Pancreas (tissue), 10 donors: ENCODE measurements around the gene ADARB1. TPM values are rescaled to one million over a fixed set of nuclear protein-coding genes. Genes with fewer than 3 reads are reported as not detected.

Experiments used
- ATAC-seq, 4 donors: fragments of 200-7000 bp; cut with Tn5 transposase; one replicate each; pipeline versions ENCODE4 v1.8.0 to v1.9.1; 2020; ENCODE audit warnings: mild to moderate bottlenecking in 4 of 4, moderate library complexity in 4 of 4
- DNase-seq, 6 donors: peaks; one replicate each; pipeline ENCODE4 v3.0.0-alpha.2; 2020
- FAIRE-seq: peaks from 2 replicates; lab custom pipeline; 2012; peaks lifted over from hg19 to GRCh38; lab: Jason Lieb, UNC
- H3K27ac ChIP-seq, 4 donors: fragments of 200-600 bp; sonication (generic); 1 replicate in 3 of 4; 2 replicates in 1 of 4; pipeline versions ENCODE4 v1.5.0 to v1.8.0; 2020
- H3K27me3 ChIP-seq, 4 donors: fragments of 200-600 bp; one replicate each; pipeline ENCODE4 v1.8.0; 2021
- H3K36me3 ChIP-seq, 3 donors: fragments of 200-600 bp; sonication (generic) in 1 of 3; one replicate each; pipeline versions ENCODE4 v1.5.0 to v1.8.0; 2020 to 2021
- H3K4me1 ChIP-seq, 3 donors: fragments of 200-600 bp; one replicate each; pipeline ENCODE4 v1.8.0; 2021
- H3K4me3 ChIP-seq, 4 donors: fragments of 200-600 bp; sonication (generic) in 2 of 4; one replicate each; pipeline versions ENCODE4 v1.5.0 to v1.8.0; 2020 to 2021
- H3K9me3 ChIP-seq, 4 donors: fragments of 200-600 bp; one replicate each; pipeline ENCODE4 v1.8.0; 2021
- CTCF ChIP-seq, 4 donors: fragments of 200-600 bp; sonication (generic) in 3 of 4; IDR thresholded peaks; one replicate each; pipeline versions ENCODE4 v1.5.0 to v1.8.0; 2021; ENCODE audit warnings: antibody characterized with exemption in 4 of 4
- WGBS, 2 donors: extraction: QIAGEN DNeasy Blood & Tissue Kit; methylation state at CpG; one replicate each; pipeline ENCODE4 v1.1.7; 2013; 5-methylcytosine and 5-hydroxymethylcytosine counted together
- intact Hi-C, 3 donors: fragments of 100-400 bp; cut with DNase I; formaldehyde crosslinking; loops; one replicate each; pipeline versions ENCODE4 v1.11.1 to v1.14.2; 2022
- polyA plus RNA-seq, 2 donors: library from polyadenylated mRNA; stranded (reverse); fragments of 200-250 nt; gene quantifications; one replicate each; pipeline ENCODE4 v1.2.3, GENCODE V29; 2013
- total RNA-seq, 6 donors: library from RNA; stranded (reverse); fragmentation: NEBNext Ultra II Directional in 4 of 6; extraction: Animal tissue kit (Norgen Biotek cat#: 25700) in 4 of 6; gene quantifications; one replicate each; pipeline versions ENCODE4 v1.2.1 to v1.2.4, GENCODE V29; 2021 to 2023
- donor health status: healthy with polysubstance abuse.
- donor health status: DM: no; HTN: no; CAD: no; lungs with moderate emphysema.
- donor health status: DM: no; HTN: no; CAD: no.
- donor health status: control.
- donor health status: control.
- donor health status: Bipolar disorder and iron deficiency.
- donor health status: DM: yes; HTN: yes; CAD: no.
- donor health status: DM: no; HTN: no; CAD: no.
- donor health status: DM: no; HTN: no; CAD: no.
- donor health status: DM: yes; HTN: yes; CAD: no.

ADARB1 gene
- total and polyA plus RNA-seq, 8 donors = 5.4 to 10.1 (median 6.3) TPM

- no peaks in the 10 kb centered on the region for H3K4me1 ChIP-seq
- H3K27ac ChIP-seq = no peak overlapping the region
Measured at GRCh38 chr21:45082736-45083135, 8.4 kb downstream of the ADARB1 start.

GRCh38 chr21:45084121-45084520 is 9.7 kb downstream of the ADARB1 start:
- intact Hi-C loops = no loop called here
- FAIRE-seq = no peak
- no peak overlapping the region for H3K27ac ChIP-seq
- H3K36me3 ChIP-seq = no peaks in the 10 kb centered on the region
- H3K27me3 ChIP-seq = no peaks in the 10 kb centered on the region
- no peak for ATAC-seq
- no peak for DNase-seq
- H3K9me3 ChIP-seq = no peaks in the 10 kb centered on the region
- 89 to 90% methylated on average over 7 of the region's 7 CpGs for WGBS, 2 donors
- H3K4me1 ChIP-seq = no peaks in the 10 kb centered on the region
- no peak overlapping the region for H3K4me3 ChIP-seq
- TF ChIP-seq CTCF (IDR thresholded peaks at IDR 0.05) = no peak

More at GRCh38 chr21:45082736-45083135, 8.4 kb downstream of the ADARB1 start:
- Histone ChIP-seq H3K4me3 (no peak overlapping the region), H3K9me3 (no peaks in the 10 kb centered on the region), H3K27me3 (no peaks in the 10 kb centered on the region), H3K36me3 (no peaks in the 10 kb centered on the region)
- DNase-seq = no peak
- intact Hi-C loops = no loop called here
- no peak for ATAC-seq
- FAIRE-seq = no peak
- TF ChIP-seq CTCF (IDR thresholded peaks at IDR 0.05) = no peak
- 78 to 88% methylated on average over 4 of the region's 4 CpGs for WGBS, 2 donors

GRCh38 chr21:45084881-45085536 is 10.6 kb downstream of the ADARB1 start:
- Histone ChIP-seq H3K4me3 (no peak overlapping the region), H3K9me3 (no peaks in the 10 kb centered on the region), H3K27me3 (no peaks in the 10 kb centered on the region), H3K4me1 (no peaks in the 10 kb centered on the region), H3K36me3 (no peaks in the 10 kb centered on the region), H3K27ac (no peak overlapping the region)
- TF ChIP-seq CTCF (IDR thresholded peaks at IDR 0.05) = no peak
- no peak for DNase-seq
- 87 to 92% methylated on average over 13 of the region's 13 CpGs for WGBS, 2 donors
- intact Hi-C loops = no loop called here
- no peak for FAIRE-seq
- no peak for ATAC-seq

- WGBS, 2 donors = 66 to 81% methylated on average over 6 of the region's 6 CpGs
- intact Hi-C loops = no loop called here
- no peak overlapping the region for H3K27ac ChIP-seq
- H3K9me3 ChIP-seq = no peaks in the 10 kb centered on the region
- no peak for FAIRE-seq
- no peak for DNase-seq
- H3K36me3 ChIP-seq = no peaks in the 10 kb centered on the region
- H3K4me3 ChIP-seq = no peak overlapping the region
- ATAC-seq = no peak
- no peaks in the 10 kb centered on the region for H3K27me3 ChIP-seq
- no peaks in the 10 kb centered on the region for H3K4me1 ChIP-seq
- TF ChIP-seq CTCF (IDR thresholded peaks at IDR 0.05) = no peak
Measured at GRCh38 chr21:45085700-45086099, 11.3 kb downstream of the ADARB1 start.

- Histone ChIP-seq H3K4me1 (no peaks in the 10 kb centered on the region), H3K27me3 (no peaks in the 10 kb centered on the region), H3K4me3 (no peak overlapping the region), H3K9me3 (no peaks in the 10 kb centered on the region), H3K36me3 (no peaks in the 10 kb centered on the region), H3K27ac (no peak overlapping the region)
- 90 to 91% methylated on average over 15 of the region's 15 CpGs for WGBS, 2 donors
- TF ChIP-seq CTCF (IDR thresholded peaks at IDR 0.05) = no peak
- DNase-seq (no peak), FAIRE-seq (no peak), ATAC-seq (no peak)
- intact Hi-C loops = no loop called here
Measured at GRCh38 chr21:45086337-45086958, 12.1 kb downstream of the ADARB1 start.
